Neural crest cell (in vitro differentiated cells): Measurements from ENCODE around the gene ZSCAN18. TPM values are rescaled to one million over a fixed set of nuclear protein-coding genes. Genes with fewer than 3 reads are reported as not detected.

Experiments used
- DNase-seq: peaks from one replicate; pipeline ENCODE4 v3.0.0; 2021; ENCODE audit warnings: low read depth, mixed read lengths, low spot score
- H3K27ac Mint-ChIP-seq: one replicate; pipeline ENCODE4 v1.8.0; 2021; ENCODE audit warnings: mild to moderate bottlenecking, mixed read lengths; ENCODE audit not compliant: unreplicated experiment
- H3K27me3 Mint-ChIP-seq: 2 replicates; pipeline ENCODE4 v1.8.0; 2021; ENCODE audit warnings: low read depth, mild to moderate bottlenecking, mixed read lengths
- H3K36me3 Mint-ChIP-seq: 2 replicates; pipeline ENCODE4 v1.8.0; 2021; ENCODE audit warnings: low read depth, mild to moderate bottlenecking, mixed read lengths
- H3K4me1 Mint-ChIP-seq: 2 replicates; pipeline ENCODE4 v1.8.0; 2021; ENCODE audit warnings: mixed read lengths
- H3K4me3 Mint-ChIP-seq: one replicate; pipeline ENCODE4 v1.8.0; 2021; ENCODE audit warnings: mild to moderate bottlenecking, mixed read lengths
- H3K9me3 Mint-ChIP-seq: 2 replicates; pipeline ENCODE4 v1.8.0; 2021; ENCODE audit warnings: mixed read lengths
- total RNA-seq: library from RNA; stranded (reverse); gene quantifications from 2 replicates; pipeline ENCODE4 v1.2.1, GENCODE V29; 2021
- TF ChIP-seq, protein P1 (sequence below): fragments of 200-600 bp; sonication (generic); conservative IDR thresholded peaks from 2 replicates; pipeline ENCODE4 v1.5.0; 2021; ENCODE audit warnings: antibody characterized with exemption, mild to moderate bottlenecking

ZSCAN18 gene
- total RNA-seq, 1 donor from 2014 or later = 56.6 TPM

DNA sequence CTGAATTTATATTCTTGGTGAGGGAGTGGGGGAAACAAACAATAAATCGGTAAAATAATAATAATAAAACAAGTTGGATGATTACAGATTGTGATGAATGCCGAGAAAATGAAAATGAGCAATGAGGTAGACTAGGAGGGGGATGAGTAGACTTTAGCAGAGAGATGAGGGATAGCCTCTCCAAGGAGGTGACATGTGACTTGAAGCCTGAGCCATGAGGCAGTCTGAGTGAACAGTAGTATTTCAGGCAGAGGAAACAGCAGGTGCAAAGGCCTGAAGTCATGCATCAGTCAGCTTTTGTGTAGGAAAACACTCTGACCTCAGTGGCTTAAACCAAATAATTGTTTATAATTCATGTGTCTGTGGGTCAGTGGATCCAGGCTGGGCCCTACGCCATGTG lies 34.3 kb downstream of the ZSCAN18 start:
- Mint-ChIP-seq H3K9me3 (peaks cover 31% of the 10 kb centered on the region), H3K27ac (no peak overlapping the region), H3K36me3 (peaks cover 66% of the 10 kb centered on the region), H3K4me3 (no peak overlapping the region), H3K4me1 (peaks cover 3% of the 10 kb centered on the region), H3K27me3 (no peaks in the 10 kb centered on the region)
- TF ChIP-seq, protein P1, sequence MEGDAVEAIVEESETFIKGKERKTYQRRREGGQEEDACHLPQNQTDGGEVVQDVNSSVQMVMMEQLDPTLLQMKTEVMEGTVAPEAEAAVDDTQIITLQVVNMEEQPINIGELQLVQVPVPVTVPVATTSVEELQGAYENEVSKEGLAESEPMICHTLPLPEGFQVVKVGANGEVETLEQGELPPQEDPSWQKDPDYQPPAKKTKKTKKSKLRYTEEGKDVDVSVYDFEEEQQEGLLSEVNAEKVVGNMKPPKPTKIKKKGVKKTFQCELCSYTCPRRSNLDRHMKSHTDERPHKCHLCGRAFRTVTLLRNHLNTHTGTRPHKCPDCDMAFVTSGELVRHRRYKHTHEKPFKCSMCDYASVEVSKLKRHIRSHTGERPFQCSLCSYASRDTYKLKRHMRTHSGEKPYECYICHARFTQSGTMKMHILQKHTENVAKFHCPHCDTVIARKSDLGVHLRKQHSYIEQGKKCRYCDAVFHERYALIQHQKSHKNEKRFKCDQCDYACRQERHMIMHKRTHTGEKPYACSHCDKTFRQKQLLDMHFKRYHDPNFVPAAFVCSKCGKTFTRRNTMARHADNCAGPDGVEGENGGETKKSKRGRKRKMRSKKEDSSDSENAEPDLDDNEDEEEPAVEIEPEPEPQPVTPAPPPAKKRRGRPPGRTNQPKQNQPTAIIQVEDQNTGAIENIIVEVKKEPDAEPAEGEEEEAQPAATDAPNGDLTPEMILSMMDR = no peak
- no peak for DNase-seq

DNA sequence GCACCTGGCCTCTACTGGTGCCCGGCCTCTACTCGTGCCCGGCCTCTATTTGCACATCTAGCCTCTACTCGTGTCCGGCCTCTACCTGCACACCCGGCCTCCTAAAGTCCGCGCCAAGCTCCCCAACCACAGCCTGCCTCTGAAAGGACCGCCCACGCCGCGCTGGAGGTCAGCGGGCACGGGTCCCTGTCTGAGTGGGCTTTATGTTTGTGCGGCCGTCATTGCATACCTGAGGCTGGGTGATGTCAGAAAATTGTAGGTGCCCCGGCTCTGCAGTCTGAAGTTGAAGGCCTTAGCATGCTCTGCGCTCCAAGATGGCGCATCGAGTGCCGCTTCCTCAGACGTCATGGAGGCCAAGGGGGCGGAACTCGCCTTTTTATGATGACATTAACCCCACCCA lies 37.8 kb downstream of the ZSCAN18 start:
- peaks cover 36% of the 10 kb centered on the region for H3K36me3 Mint-ChIP-seq
- DNase-seq = no peak
- H3K9me3 Mint-ChIP-seq = peaks cover 12% of the 10 kb centered on the region
- TF ChIP-seq, protein P1 = no peak
- H3K27ac Mint-ChIP-seq = no peak overlapping the region
- peak overlapping the region; percentile 27 for H3K4me3 Mint-ChIP-seq
- H3K4me1 Mint-ChIP-seq = peaks cover 7% of the 10 kb centered on the region
- no peaks in the 10 kb centered on the region for H3K27me3 Mint-ChIP-seq

DNA sequence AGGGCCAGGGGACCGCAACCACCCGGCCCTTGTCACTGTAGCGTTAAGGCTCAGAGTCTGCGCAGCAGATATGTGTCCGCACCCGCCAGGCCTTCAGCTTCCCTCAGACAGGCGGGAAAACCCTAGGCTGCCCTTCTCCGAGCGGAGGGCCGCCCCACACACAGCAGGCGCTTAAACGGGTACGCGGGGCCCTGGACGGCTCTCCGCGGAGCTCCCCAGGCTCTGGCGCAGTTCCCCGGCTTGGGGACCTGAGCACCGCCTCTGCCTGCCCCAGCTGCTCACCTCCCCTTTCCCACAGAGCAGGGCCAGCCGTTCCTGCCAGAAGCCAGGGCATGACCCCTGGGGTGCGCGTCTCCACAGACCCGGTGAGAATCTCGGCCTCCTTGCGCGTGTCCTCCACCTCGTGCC lies 38.4 kb downstream of the ZSCAN18 start:
- no peak for DNase-seq
- Mint-ChIP-seq H3K9me3 (peaks cover 12% of the 10 kb centered on the region), H3K27me3 (no peaks in the 10 kb centered on the region), H3K4me3 (peak overlapping the region; percentile 27), H3K27ac (no peak overlapping the region), H3K36me3 (peaks cover 32% of the 10 kb centered on the region), H3K4me1 (peaks cover 7% of the 10 kb centered on the region)
- TF ChIP-seq, protein P1 = no peak

DNA sequence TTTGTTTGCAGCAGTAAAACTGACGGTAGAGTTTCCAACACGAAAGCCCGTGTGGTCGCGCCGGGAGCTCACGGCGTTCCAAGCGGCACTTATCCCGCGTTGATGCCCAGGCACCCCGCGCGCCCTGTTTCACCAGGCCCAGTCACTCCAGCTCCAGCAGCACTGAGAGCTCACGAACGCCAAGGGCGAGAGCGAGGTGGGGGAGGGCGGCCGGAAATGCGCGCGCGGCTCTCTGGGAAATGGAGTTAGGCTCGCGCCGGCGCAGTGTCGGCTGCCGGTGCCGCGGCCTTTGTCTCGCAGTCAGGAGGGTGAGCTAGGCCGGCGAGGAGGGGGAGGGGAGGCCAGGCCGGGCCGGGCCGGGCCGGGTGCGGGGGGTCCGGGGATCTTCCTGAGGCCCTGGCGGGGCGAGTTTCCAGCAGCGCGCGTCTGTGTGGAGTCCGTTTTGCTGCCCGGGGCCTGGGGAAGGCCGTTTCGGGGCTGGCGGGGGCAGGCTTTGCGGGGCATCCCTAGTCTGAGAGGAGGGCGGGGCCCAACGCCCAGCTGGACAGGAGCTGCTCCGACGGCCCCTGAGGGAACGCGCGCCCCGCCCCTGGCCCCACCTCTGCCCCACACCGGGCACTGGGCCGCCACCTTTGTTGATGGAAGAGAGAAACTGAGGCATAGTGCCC lies 38.9 kb downstream of the ZSCAN18 start, which contains the start of gene ZNF135:
TSS of gene ZNF135 (plus strand) at position 280 of the 668 bp plus-strand sequence. CDS start 721 bp downstream, outside the sequence.
- Mint-ChIP-seq H3K27ac (peak within 1 kb of the TSS; percentile 73), H3K36me3 (peaks cover 34% of the 10 kb centered on the region), H3K27me3 (no peaks in the 10 kb centered on the region), H3K4me1 (peaks cover 7% of the 10 kb centered on the region), H3K9me3 (peaks cover 15% of the 10 kb centered on the region), H3K4me3 (peak within 1 kb of the TSS; percentile 79)
- TF ChIP-seq, protein P1 = no peak
- peak; percentile 70 for DNase-seq

DNA sequence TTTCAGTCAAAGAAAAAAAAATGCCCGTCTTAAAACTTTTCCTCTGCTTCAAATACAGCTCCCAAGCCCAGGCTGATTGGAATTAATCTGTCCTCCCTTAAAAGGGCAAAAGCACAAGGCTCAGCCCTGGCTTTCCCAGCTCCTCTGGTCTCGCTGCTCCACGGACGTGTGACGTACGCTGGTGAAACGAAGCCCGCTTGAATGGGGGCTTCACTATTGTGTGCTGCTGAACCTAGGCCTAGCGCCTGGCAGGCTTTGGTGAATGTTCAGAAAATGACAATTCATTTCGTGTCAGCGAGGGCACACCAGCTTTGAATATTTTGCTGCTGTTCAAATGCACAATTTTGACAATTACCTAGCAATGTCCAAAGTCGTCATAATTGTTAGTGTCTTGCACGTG lies 39.6 kb downstream of the ZSCAN18 start:
- DNase-seq = no peak
- Mint-ChIP-seq H3K9me3 (peaks cover 15% of the 10 kb centered on the region), H3K36me3 (peaks cover 28% of the 10 kb centered on the region), H3K4me3 (peak overlapping the region; percentile 79), H3K4me1 (peaks cover 7% of the 10 kb centered on the region), H3K27me3 (no peaks in the 10 kb centered on the region), H3K27ac (no peak overlapping the region)
- TF ChIP-seq, protein P1 = no peak
